Fibroblast of pulmonary artery (primary cell): Measurements from ENCODE around the gene AP5B1.
"Not testable (repeated sequence)": the region's sequence is repeated elsewhere in the genome, so short reads cannot be mapped to it uniquely, and the experiment has no call there.

ENCODE experiments used
- DNase-seq: peaks from one replicate; pipeline ENCODE4 v3.0.0-alpha.2; 2010; ENCODE audit warnings: low read depth
- H3K4me3 ChIP-seq: replicated peaks from 2 replicates; pipeline ENCODE4 v1.5.1; 2011; ENCODE audit warnings: low read depth, mild to moderate bottlenecking, control low read depth, low read length, moderate library complexity
- TF ChIP-seq, protein P1 (sequence below): IDR thresholded peaks from 2 replicates; pipeline ENCODE4 v1.5.1; 2011; ENCODE audit warnings: mild to moderate bottlenecking, control low read depth, low read length, inconsistent platforms; ENCODE audit errors: missing control alignments

Gene AP5B1

DNA sequence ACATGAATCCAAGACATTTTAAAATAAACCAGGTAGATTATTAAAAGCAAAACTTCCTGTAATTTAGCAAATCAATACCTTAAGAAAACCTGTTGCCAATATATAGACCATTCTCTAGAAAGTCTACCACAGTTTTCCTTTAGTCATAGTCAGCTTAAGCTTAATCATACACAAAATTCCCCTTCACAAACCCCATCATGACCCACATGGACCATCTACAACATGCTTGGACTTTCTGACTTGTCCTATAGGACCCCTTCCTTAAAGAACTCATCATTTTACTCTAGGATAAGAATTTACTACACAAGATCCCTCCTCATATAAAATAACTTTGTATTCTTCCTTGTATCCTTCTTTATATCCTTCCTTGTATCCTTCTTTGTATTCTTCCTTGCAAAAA, 44.0 kb downstream of the AP5B1 start:
- no peak for DNase-seq
- no peak overlapping the region for H3K4me3 ChIP-seq
- TF ChIP-seq, protein P1, sequence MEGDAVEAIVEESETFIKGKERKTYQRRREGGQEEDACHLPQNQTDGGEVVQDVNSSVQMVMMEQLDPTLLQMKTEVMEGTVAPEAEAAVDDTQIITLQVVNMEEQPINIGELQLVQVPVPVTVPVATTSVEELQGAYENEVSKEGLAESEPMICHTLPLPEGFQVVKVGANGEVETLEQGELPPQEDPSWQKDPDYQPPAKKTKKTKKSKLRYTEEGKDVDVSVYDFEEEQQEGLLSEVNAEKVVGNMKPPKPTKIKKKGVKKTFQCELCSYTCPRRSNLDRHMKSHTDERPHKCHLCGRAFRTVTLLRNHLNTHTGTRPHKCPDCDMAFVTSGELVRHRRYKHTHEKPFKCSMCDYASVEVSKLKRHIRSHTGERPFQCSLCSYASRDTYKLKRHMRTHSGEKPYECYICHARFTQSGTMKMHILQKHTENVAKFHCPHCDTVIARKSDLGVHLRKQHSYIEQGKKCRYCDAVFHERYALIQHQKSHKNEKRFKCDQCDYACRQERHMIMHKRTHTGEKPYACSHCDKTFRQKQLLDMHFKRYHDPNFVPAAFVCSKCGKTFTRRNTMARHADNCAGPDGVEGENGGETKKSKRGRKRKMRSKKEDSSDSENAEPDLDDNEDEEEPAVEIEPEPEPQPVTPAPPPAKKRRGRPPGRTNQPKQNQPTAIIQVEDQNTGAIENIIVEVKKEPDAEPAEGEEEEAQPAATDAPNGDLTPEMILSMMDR = no peak

DNA sequence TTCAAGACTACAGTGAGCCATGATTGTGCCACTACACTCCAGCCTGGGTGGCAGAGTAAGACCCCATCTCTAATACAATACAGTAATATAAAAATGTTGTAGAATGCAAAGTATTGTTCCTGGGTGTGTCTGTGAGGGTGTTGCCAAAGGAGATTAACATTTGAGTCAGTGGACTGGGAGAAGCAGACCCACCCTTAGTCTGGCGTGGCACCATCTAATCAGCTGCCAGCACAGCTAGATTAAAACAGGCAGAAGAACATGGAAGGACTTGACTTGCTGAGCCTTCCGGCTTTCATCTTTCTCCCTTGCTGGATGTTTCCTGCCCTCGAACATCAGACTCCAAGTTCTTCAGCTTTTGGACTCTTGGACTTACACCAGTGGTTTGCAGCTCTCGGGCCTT, 45.7 kb downstream of the AP5B1 start:
- not testable (repeated sequence) for H3K4me3 ChIP-seq, DNase-seq

DNA sequence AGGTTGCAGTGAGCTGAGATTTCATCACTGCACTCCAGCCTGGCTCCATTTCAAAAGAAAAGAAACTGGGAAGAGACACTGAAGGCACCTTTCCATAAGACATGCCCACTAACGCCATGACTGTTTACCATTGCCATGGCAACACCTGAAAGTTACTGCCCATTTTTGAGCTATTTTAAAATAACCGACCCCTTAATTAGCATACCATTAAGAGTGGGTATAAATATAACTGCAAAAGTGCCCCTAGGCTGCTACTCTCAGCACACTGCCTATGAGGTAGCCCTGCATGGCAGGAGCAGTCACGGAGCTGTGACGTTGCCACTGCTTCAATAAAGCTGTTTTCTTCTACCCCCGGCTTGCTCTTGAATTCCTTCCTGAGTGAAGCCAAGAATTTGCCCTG, 50.3 kb downstream of the AP5B1 start:
- H3K4me3 ChIP-seq = no peak overlapping the region
- TF ChIP-seq, protein P1 = no peak
- DNase-seq = no peak

DNA sequence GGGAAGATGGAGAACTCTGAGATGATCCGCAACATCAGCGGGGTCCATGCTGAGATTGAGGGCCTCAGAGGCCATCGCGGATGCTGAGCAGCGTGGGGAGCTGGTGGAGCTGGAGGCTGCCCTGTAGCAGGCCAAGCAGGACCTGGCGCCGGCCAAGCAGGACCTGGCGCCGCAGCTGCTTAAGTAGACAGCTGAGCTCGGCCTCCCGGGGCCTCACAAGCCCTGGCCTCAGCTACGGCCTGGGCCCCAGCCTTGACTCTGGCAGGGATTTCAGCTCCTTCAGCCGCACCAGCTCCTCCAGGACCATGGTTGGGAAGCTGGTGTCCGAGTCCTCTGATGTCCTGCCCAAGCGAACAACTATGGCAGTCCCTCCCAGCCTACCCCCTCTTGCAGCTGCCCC, 52.9 kb downstream of the AP5B1 start:
- H3K4me3 ChIP-seq = no peak overlapping the region
- TF ChIP-seq, protein P1 = no peak
- DNase-seq = no peak

DNA sequence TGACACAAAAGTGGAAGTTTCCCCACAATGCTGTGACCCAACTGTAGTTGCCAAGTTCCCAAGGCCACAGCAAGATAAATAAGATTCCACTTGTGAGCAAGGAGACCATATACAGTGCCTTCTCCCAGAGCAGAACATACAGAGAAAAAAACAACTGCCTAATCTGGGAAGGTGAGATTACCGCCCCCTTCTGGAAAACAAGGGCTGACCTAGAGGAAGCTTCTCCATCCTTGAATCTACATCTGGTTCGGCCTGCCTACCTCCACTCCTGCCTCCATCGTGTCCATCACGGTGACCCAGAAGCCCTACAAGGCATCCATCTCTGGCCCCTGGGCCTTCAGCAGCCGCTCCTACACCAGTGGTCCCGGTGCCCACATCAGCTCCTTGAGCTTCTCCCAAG, 54.1 kb downstream of the AP5B1 start:
- DNase-seq = no peak
- TF ChIP-seq, protein P1 = peak; percentile 18
- no peak overlapping the region for H3K4me3 ChIP-seq
